Heart right ventricle (tissue), 16 donors: ENCODE results near the gene OR51E1. TPM values are rescaled to one million over a fixed set of nuclear protein-coding genes. Genes with fewer than 3 reads are reported as not detected.

Source experiments
- ATAC-seq, 8 donors: fragments of 200-7000 bp; cut with Tn5 transposase; one replicate each; pipeline ENCODE4 v1.9.1; 2020; ENCODE audit warnings: mild to moderate bottlenecking in 8 of 8, moderate library complexity in 8 of 8, moderate number of reproducible peaks in 1 of 8
- DNase-seq, 2 donors: peaks; one replicate each; pipeline ENCODE4 v3.0.0-alpha.2; 2020
- H3K27ac ChIP-seq, 10 donors: fragments of 200-600 bp; sonication (generic) in 2 of 10; one replicate each; pipeline versions ENCODE4 v1.5.0 to v1.8.0; 2020 to 2022; ENCODE audit warnings: mild to moderate bottlenecking in 3 of 10
- H3K27me3 ChIP-seq, 7 donors: fragments of 200-600 bp; one replicate each; pipeline ENCODE4 v1.8.0; 2021 to 2022; ENCODE audit warnings: mild to moderate bottlenecking in 2 of 7
- H3K36me3 ChIP-seq, 9 donors: fragments of 200-600 bp; sonication (generic) in 1 of 9; one replicate each; pipeline versions ENCODE4 v1.5.0 to v1.8.0; 2020 to 2022; ENCODE audit warnings: mild to moderate bottlenecking in 2 of 9
- H3K4me1 ChIP-seq, 9 donors: fragments of 200-600 bp; sonication (generic) in 1 of 9; one replicate each; pipeline versions ENCODE4 v1.5.0 to v1.8.0; 2020 to 2022; ENCODE audit warnings: mild to moderate bottlenecking in 4 of 9
- H3K4me3 ChIP-seq, 10 donors: fragments of 200-600 bp; sonication (generic) in 2 of 10; one replicate each; pipeline versions ENCODE4 v1.5.0 to v1.8.0; 2020 to 2022; ENCODE audit warnings: mild to moderate bottlenecking in 7 of 10, moderate library complexity in 2 of 10
- H3K9me3 ChIP-seq, 11 donors: fragments of 200-600 bp in 10 of 11; sonication (generic) in 2 of 11; one replicate each; pipeline versions ENCODE4 v1.5.0 to v1.8.0; 2013 to 2022; ENCODE audit warnings: mild to moderate bottlenecking in 2 of 11, control low read depth in 1 of 11, moderate library complexity in 1 of 11
- WGBS, 2 donors: extraction: QIAGEN DNeasy Blood & Tissue Kit; methylation state at CpG; one replicate each; pipeline ENCODE4 v1.1.7; 2013; ENCODE audit warnings: inconsistent platforms in 1 of 2; 5-methylcytosine and 5-hydroxymethylcytosine counted together
- intact Hi-C, 10 donors: fragments of 100-400 bp; cut with DNase I; formaldehyde crosslinking; loops; one replicate each; pipeline versions ENCODE4 v1.11.1 to v1.14.2; 2022
- polyA plus RNA-seq, 2 donors: library from polyadenylated mRNA; stranded (reverse); fragments of 200-250 nt; gene quantifications; one replicate each; pipeline ENCODE4 v1.2.3, GENCODE V29; 2013
- total RNA-seq, 10 donors: library from RNA; stranded (reverse); fragmentation: NEBNext Ultra II Directional in 3 of 10; extraction: Animal tissue kit (Norgen Biotek cat#: 25700) in 3 of 10; gene quantifications; one replicate each; pipeline versions ENCODE4 v1.2.1 to v1.2.4, GENCODE V29; 2021 to 2023
- TF ChIP-seq, protein P1 (sequence below), 9 donors: fragments of 200-600 bp; sonication (generic) in 2 of 9; IDR thresholded peaks; one replicate each; pipeline versions ENCODE4 v1.5.0 to v1.8.0; 2021 to 2022; ENCODE audit warnings: antibody characterized with exemption in 9 of 9, mild to moderate bottlenecking in 5 of 9, moderate library complexity in 1 of 9
- donor health status: Arrhythmogenic right ventricular cardiomyopathy.
- donor health status: ischemic (EF 13 %, LVEDD 7.1; RV severe dilation, severe dysfunction).
- donor health status: healthy with polysubstance abuse.
- donor health status: DM: no; HTN: yes; CAD: no.
- donor health status: DM: no; HTN: no; CAD: no.
- donor health status: ischemic (EF 25% LVEDD 6.9; RV normal size, moderate dysfunction).
- donor health status: ischemic (EF 25% LVEDD 5.7; RV mildly dilated, moderate dysfunction).
- donor health status: healthy.
- donor health status: DM: yes; HTN: yes; CAD: no.
- donor health status: Ischemic cardiomyopathy.
- donor health status: ischemic (EF 35%, LVEDD 5.7; RV mildly dilated, moderate dysfunction).
- donor health status: nonischemic (EF 11% LVEDD 7.7; RV severe dilation, severe dysfunction).
- donor health status: DM: yes; HTN: yes; CAD: no.
- donor health status: PGD.
- donor health status: ischemic (EF 29% LVEDD 5.4; RV normal size, mild dysfunction).
- donor health status: nonischemic (EF 23%, LVEDD 6.1; RV moderate dilation, normal function).

Gene OR51E1
- total and polyA plus RNA-seq, 12 donors: 0.68 to 3.4 (median 2.0) TPM

- intact Hi-C loops: no loop called here
- Histone ChIP-seq H3K4me3 (no peak overlapping the region), H3K27ac (no peak overlapping the region), H3K27me3 (peaks cover 0 to 6% (median 0%) of the 10 kb centered on the region in 7 donors), H3K4me1 (no peaks in the 10 kb centered on the region), H3K9me3 (no peaks in the 10 kb centered on the region), H3K36me3 (no peaks in the 10 kb centered on the region)
- ATAC-seq: no peak
- TF ChIP-seq, protein P1, sequence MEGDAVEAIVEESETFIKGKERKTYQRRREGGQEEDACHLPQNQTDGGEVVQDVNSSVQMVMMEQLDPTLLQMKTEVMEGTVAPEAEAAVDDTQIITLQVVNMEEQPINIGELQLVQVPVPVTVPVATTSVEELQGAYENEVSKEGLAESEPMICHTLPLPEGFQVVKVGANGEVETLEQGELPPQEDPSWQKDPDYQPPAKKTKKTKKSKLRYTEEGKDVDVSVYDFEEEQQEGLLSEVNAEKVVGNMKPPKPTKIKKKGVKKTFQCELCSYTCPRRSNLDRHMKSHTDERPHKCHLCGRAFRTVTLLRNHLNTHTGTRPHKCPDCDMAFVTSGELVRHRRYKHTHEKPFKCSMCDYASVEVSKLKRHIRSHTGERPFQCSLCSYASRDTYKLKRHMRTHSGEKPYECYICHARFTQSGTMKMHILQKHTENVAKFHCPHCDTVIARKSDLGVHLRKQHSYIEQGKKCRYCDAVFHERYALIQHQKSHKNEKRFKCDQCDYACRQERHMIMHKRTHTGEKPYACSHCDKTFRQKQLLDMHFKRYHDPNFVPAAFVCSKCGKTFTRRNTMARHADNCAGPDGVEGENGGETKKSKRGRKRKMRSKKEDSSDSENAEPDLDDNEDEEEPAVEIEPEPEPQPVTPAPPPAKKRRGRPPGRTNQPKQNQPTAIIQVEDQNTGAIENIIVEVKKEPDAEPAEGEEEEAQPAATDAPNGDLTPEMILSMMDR (IDR thresholded peaks at IDR 0.05): no peak
- no peak for DNase-seq
Measured at GRCh38 chr11:4615856-4616444, 27.8 kb upstream of the OR51E1 start.

DNA sequence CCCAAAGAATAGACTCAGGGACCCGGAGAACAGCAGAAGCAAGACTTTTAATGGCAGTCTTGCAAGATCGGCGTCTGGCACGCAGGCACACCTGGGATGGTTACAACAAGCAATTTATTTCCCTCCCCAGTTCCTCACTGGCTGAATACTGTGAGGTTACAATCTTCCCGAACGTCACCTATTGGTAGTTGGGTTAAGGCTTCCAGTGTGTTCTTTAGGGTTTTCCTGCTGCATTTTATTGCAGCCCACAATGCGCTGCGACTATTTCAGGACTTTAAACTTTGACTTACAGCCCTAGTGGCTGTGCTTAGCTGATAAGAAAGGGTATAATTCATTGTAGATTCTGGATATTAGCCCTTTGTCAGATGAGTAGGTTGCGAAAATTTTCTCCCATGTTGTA lies 24.3 kb upstream of the OR51E1 start:
- DNase-seq: no peak
- Histone ChIP-seq H3K27me3 (peaks cover 0 to 6% (median 0%) of the 10 kb centered on the region in 7 donors), H3K4me1 (no peaks in the 10 kb centered on the region), H3K9me3 (no peaks in the 10 kb centered on the region), H3K36me3 (no peaks in the 10 kb centered on the region), H3K4me3 (no peak overlapping the region), H3K27ac (no peak overlapping the region)
- intact Hi-C loops: no loop called here
- ATAC-seq: no peak
- WGBS, 2 donors: 80 to 85% methylated on average over 9 of the region's 9 CpGs
- TF ChIP-seq, protein P1 (IDR thresholded peaks at IDR 0.05): no peak

- H3K36me3 ChIP-seq: no peaks in the 10 kb centered on the region
- peaks cover 0 to 13% (median 0%) of the 10 kb centered on the region in 11 donors for H3K9me3 ChIP-seq
- peak in 1 of 2 donors; percentile 65 for DNase-seq
- ATAC-seq: peak in 7 of 8 donors; percentile 55 to 76 (median 72)
- no peak overlapping the region for H3K4me3 ChIP-seq
- no peaks in the 10 kb centered on the region for H3K4me1 ChIP-seq
- TF ChIP-seq, protein P1 (IDR thresholded peaks at IDR 0.05): peak; percentile 50 to 77 (median 69)
- intact Hi-C loops: loop anchor here in 7 of 10 donors (1.0 to 10.0 kb wide), 8 partner anchors 200 to 1181 kb away; partner anchors contain the start of genes OR51M1 (in 1 of the 7) and OR52N2 (in 1 of the 7)
- 34 to 35% methylated on average over 15 of the region's 15 CpGs for WGBS, 2 donors
- H3K27ac ChIP-seq: no peak overlapping the region
- H3K27me3 ChIP-seq: peaks cover 0 to 3% (median 0%) of the 10 kb centered on the region in 7 donors
Measured at GRCh38 chr11:4626207-4627099, 17.3 kb upstream of the OR51E1 start.

DNA sequence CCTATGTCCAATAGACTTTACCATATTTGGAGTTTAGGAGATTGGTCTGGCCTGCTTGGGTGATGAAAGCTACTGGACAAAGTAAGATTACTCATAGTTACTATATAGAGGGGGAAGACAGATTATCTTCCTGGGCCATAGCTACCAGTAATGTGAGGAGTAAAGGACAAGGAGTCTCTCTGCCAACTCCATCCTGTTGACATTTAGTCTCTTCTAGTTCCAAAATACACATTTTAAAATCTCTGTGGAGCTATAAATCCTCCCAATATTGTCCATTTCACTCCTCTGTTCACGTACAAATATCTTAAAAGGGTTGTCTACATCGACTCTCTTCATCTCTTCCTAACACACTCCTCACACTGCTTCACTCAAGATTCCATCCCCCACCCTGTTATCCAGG lies 7.6 kb upstream of the OR51E1 start:
- TF ChIP-seq, protein P1 (IDR thresholded peaks at IDR 0.05): no peak
- Histone ChIP-seq H3K36me3 (no peaks in the 10 kb centered on the region), H3K4me3 (no peak overlapping the region), H3K27ac (no peak overlapping the region), H3K4me1 (peaks cover 0 to 16% (median 4%) of the 10 kb centered on the region in 9 donors), H3K9me3 (no peaks in the 10 kb centered on the region), H3K27me3 (peaks cover 0 to 4% (median 0%) of the 10 kb centered on the region in 7 donors)
- DNase-seq: no peak
- ATAC-seq: no peak
- intact Hi-C loops: loop anchor here in 9 of 10 donors (2.0 to 5.0 kb wide), 5 partner anchors 181 to 369 kb away; no protein-coding TSS in a partner anchor
- 76 to 79% methylated on average over 2 of the region's 2 CpGs for WGBS, 2 donors
